Activated T-helper 2 cell treated with anti-CD3 and anti-CD28 coated beads, Interferon-gamma antibody, Interleukin-2, Interleukin-4, amounts not matched to agents 10 μg/mL and 5 μg/mL and 100 μg/mL, durations not matched to agents 14 hours and 24 hours and 36 hours (primary cell): Measurements from ENCODE around the gene CELF6. TPM values are rescaled to one million over a fixed set of nuclear protein-coding genes. Genes with fewer than 3 reads are reported as not detected.

ENCODE experiments used
- DNase-seq: peaks from one replicate; pipeline ENCODE4 v3.0.0; 2021; ENCODE audit warnings: low spot score
- H3K27ac Mint-ChIP-seq: one replicate; pipeline ENCODE4 v1.8.0; 2021; ENCODE audit warnings: mixed read lengths
- H3K27me3 Mint-ChIP-seq: one replicate; pipeline ENCODE4 v1.8.0; 2021; ENCODE audit warnings: low read depth, mixed read lengths
- H3K36me3 Mint-ChIP-seq: one replicate; pipeline ENCODE4 v1.8.0; 2021; ENCODE audit warnings: low read depth, mixed read lengths
- H3K4me1 Mint-ChIP-seq: one replicate; pipeline ENCODE4 v1.8.0; 2021; ENCODE audit warnings: low read depth, mixed read lengths
- H3K4me3 Mint-ChIP-seq: one replicate; pipeline ENCODE4 v1.8.0; 2021; ENCODE audit warnings: low read depth, mild to moderate bottlenecking, moderate library complexity, mixed read lengths
- H3K9me3 Mint-ChIP-seq: one replicate; pipeline ENCODE4 v1.8.0; 2021; ENCODE audit warnings: mixed read lengths
- intact Hi-C: fragments of 100-400 bp; cut with micrococcal nuclease; formaldehyde crosslinking; loops from one replicate; pipeline ENCODE4 v1.15.1; 2023
- total RNA-seq: library from RNA; stranded (reverse); gene quantifications from 2 replicates; pipeline ENCODE4 v1.2.3, GENCODE V29; 2022

Gene CELF6
- total RNA-seq = 0.16 and 0.30 TPM in 2 replicates

DNA sequence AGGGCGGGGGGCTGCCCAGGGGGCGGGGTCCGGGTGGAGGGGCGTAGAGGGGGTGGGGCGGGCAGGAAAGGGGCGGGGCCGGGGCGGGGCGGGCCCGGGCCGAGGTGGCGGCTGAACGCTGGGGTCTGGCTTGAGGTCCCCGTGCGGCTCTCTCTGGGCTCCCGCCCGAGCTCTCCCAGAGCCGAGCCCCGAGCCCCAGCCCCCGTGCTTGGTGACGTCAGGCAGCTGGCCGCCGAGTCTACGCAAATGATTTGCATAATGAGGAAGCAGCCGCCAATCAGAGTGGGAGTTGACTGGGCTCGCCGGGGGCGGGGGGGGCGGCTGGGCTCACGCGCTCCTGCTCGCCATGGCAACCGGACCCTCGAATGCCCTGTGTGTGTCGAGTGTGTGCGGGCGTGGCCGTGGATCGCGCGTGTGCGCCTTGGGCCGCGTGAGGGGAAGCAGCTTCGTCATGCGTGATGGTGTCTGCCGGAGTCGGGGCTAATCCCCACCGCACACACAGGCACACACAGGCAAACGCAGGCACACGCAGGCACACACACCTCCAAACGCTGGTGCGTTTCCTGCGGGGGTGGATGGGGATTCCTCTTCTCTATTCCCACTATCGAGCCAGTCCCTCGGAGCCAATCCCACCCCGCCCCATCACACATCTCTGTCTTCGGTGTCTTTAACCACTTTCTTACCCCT lies at the start of gene CELF6:
Gene CELF6, minus strand, starts transcription at position 173 of the 687 bp plus-strand sequence. CDS start 283 bp downstream, outside the sequence.
- peaks cover 9% of the 10 kb centered on the region for H3K9me3 Mint-ChIP-seq
- peaks cover 19% of the 10 kb centered on the region for H3K27me3 Mint-ChIP-seq
- peak within 1 kb of the TSS; percentile 73 for H3K4me3 Mint-ChIP-seq
- H3K27ac Mint-ChIP-seq = no peak within 1 kb of the TSS
- H3K4me1 Mint-ChIP-seq = peaks cover 16% of the 10 kb centered on the region
- intact Hi-C loops = loop anchor here (10.0 kb wide), 2 partner anchors 275 to 355 kb away; no protein-coding TSS in a partner anchor
- H3K36me3 Mint-ChIP-seq = peaks cover 7% of the 10 kb centered on the region
- peak; percentile 73 for DNase-seq

- H3K4me1 Mint-ChIP-seq = peaks cover 27% of the 10 kb centered on the region
- H3K4me3 Mint-ChIP-seq = no peak overlapping the region
- no peak overlapping the region for H3K27ac Mint-ChIP-seq
- no peak for DNase-seq
- H3K9me3 Mint-ChIP-seq = no peaks in the 10 kb centered on the region
- H3K27me3 Mint-ChIP-seq = no peaks in the 10 kb centered on the region
- H3K36me3 Mint-ChIP-seq = peaks cover 29% of the 10 kb centered on the region
- intact Hi-C loops = no loop called here
Observed at GRCh38 chr15:72368899-72369298, 48.9 kb upstream of the CELF6 start.

DNA sequence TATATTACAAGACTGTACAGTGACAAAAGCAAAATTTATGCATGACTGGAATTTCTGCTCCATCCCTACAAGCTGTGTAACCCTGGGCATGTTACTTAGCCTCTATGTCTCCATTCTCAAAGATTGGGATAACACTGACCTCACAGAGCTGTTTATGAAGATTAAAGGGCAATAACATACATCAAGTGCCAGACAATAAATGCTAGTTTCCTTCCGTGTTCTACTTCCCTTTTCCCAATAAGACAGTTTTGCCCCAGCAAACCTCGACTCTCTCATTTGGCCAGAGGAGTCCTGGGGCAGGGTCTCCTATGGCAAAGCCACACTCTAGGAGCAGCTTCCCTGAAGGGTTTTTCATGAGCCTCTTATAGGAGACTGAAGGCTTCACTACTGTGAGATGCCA lies 48.4 kb upstream of the CELF6 start:
- Mint-ChIP-seq H3K4me1 (peaks cover 26% of the 10 kb centered on the region), H3K9me3 (no peaks in the 10 kb centered on the region), H3K27ac (no peak overlapping the region), H3K4me3 (no peak overlapping the region), H3K27me3 (no peaks in the 10 kb centered on the region), H3K36me3 (peaks cover 29% of the 10 kb centered on the region)
- DNase-seq = no peak
- intact Hi-C loops = no loop called here

- H3K4me1 Mint-ChIP-seq = peaks cover 24% of the 10 kb centered on the region
- intact Hi-C loops = no loop called here
- H3K27ac Mint-ChIP-seq = peak overlapping the region; percentile 36
- H3K27me3 Mint-ChIP-seq = no peaks in the 10 kb centered on the region
- peaks cover 29% of the 10 kb centered on the region for H3K36me3 Mint-ChIP-seq
- H3K9me3 Mint-ChIP-seq = no peaks in the 10 kb centered on the region
- DNase-seq = peak; percentile 23
- H3K4me3 Mint-ChIP-seq = no peak overlapping the region
Observed at GRCh38 chr15:72365844-72366243, 45.9 kb upstream of the CELF6 start.

DNA sequence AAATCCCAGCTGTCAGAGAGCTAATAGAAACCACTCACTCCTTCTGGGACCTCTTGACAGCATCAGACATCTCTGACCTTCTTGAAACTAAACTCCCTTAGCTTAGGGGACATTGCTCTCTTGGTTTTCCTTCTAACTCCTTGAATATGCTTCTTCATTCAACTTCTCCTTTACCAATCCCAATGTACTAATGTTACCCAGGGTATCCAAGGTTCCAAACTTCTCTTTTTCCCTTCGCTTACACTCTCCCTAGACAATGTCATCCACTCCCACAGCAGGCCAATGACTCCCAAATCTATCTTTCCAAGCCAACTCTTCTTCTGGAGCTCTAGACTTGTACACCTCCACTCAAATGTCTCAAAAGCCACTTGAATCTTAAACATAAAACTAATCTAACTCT lies 41.2 kb upstream of the CELF6 start:
- H3K27ac Mint-ChIP-seq = no peak overlapping the region
- H3K4me1 Mint-ChIP-seq = peaks cover 15% of the 10 kb centered on the region
- H3K9me3 Mint-ChIP-seq = no peaks in the 10 kb centered on the region
- DNase-seq = no peak
- no peaks in the 10 kb centered on the region for H3K27me3 Mint-ChIP-seq
- peaks cover 6% of the 10 kb centered on the region for H3K36me3 Mint-ChIP-seq
- intact Hi-C loops = no loop called here
- H3K4me3 Mint-ChIP-seq = no peak overlapping the region

DNA sequence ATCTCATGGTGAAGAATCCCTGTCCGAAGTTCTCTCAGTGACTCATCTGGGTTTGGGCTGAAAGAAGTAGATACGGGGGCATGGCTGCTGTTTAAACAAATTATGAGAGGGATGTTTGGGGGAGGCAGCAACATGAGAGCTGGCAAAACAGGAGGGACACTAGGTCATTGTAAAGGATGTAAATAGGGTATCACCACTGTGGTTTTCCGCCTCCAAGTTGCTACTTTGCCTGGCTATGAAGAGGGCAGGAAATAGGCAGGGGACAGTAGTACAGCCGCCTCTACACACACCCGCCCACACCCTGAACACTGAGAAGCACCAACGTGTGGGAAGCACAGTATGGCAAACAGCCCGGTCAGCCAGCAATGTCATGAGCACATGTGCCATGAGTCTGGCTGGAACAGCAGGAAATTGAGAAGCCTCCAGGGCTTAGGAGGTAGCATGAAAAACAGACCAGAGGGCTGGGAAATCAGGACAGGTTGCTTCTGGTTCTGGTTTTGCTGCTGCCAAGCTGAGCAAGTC lies 38.8 kb upstream of the CELF6 start:
- peaks cover 6% of the 10 kb centered on the region for H3K4me1 Mint-ChIP-seq
- peaks cover 6% of the 10 kb centered on the region for H3K36me3 Mint-ChIP-seq
- intact Hi-C loops = no loop called here
- no peaks in the 10 kb centered on the region for H3K9me3 Mint-ChIP-seq
- H3K27ac Mint-ChIP-seq = no peak overlapping the region
- no peak overlapping the region for H3K4me3 Mint-ChIP-seq
- no peak for DNase-seq
- H3K27me3 Mint-ChIP-seq = no peaks in the 10 kb centered on the region

- Mint-ChIP-seq H3K4me3 (no peak overlapping the region), H3K27me3 (no peaks in the 10 kb centered on the region), H3K36me3 (peaks cover 10% of the 10 kb centered on the region), H3K4me1 (peaks cover 6% of the 10 kb centered on the region), H3K9me3 (no peaks in the 10 kb centered on the region), H3K27ac (no peak overlapping the region)
- intact Hi-C loops = no loop called here
- no peak for DNase-seq
Observed at GRCh38 chr15:72358121-72358520, 38.2 kb upstream of the CELF6 start.

GRCh38 chr15:72354496-72354895 lies 34.5 kb upstream of the CELF6 start:
- Mint-ChIP-seq H3K27ac (no peak overlapping the region), H3K9me3 (no peaks in the 10 kb centered on the region), H3K36me3 (peaks cover 25% of the 10 kb centered on the region), H3K4me3 (no peak overlapping the region), H3K4me1 (peaks cover 6% of the 10 kb centered on the region), H3K27me3 (no peaks in the 10 kb centered on the region)
- intact Hi-C loops = no loop called here
- DNase-seq = no peak

DNA sequence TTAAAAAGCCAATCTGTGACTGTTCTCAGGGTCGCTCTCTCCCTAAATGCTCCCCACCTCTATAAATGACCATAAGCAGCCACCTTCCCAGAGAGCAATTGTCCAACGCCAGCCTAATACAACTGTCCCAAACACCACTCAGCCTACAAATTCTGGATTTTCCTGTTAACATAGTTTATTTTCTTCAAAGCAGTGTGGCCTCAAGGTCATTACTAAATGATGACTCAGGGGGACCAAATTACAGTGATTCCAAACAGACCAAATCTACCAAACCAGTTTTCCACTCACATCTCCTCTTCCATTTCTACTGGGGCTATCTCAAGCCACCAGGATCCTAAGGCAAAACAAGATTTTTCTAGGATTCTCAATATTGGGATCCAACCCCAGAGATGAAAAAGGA lies 33.3 kb upstream of the CELF6 start:
- intact Hi-C loops = no loop called here
- no peak for DNase-seq
- H3K36me3 Mint-ChIP-seq = peaks cover 35% of the 10 kb centered on the region
- H3K4me3 Mint-ChIP-seq = no peak overlapping the region
- no peaks in the 10 kb centered on the region for H3K27me3 Mint-ChIP-seq
- H3K27ac Mint-ChIP-seq = no peak overlapping the region
- H3K4me1 Mint-ChIP-seq = peaks cover 4% of the 10 kb centered on the region
- H3K9me3 Mint-ChIP-seq = no peaks in the 10 kb centered on the region

DNA sequence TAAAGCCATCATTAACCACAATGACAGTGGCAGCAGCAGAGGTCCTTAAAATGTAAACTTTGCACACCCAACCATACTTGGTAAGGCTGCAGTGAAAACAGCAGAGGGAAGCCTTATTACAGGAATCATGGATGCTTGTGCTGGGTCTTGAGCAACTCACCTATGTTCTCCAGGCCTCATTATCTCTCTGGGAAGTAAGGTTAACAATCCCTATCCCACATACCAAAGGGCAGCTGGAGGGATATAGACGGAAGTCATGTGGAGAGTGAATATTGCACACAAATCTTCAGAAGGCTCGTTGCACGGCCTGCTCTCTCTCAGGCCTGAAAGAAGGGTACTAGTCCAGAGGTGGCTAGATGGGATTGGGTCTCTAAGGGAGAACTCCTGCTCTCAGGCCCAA lies 25.8 kb upstream of the CELF6 start:
- H3K9me3 Mint-ChIP-seq = no peaks in the 10 kb centered on the region
- H3K27ac Mint-ChIP-seq = no peak overlapping the region
- H3K27me3 Mint-ChIP-seq = no peaks in the 10 kb centered on the region
- H3K36me3 Mint-ChIP-seq = peaks cover 25% of the 10 kb centered on the region
- intact Hi-C loops = no loop called here
- no peak overlapping the region for H3K4me3 Mint-ChIP-seq
- no peak for DNase-seq
- peaks cover 2% of the 10 kb centered on the region for H3K4me1 Mint-ChIP-seq

GRCh38 chr15:72345280-72345679 lies 25.3 kb upstream of the CELF6 start:
- Mint-ChIP-seq H3K4me1 (peaks cover 2% of the 10 kb centered on the region), H3K27ac (no peak overlapping the region), H3K27me3 (no peaks in the 10 kb centered on the region), H3K4me3 (no peak overlapping the region), H3K36me3 (peaks cover 22% of the 10 kb centered on the region), H3K9me3 (no peaks in the 10 kb centered on the region)
- intact Hi-C loops = no loop called here
- no peak for DNase-seq

DNA sequence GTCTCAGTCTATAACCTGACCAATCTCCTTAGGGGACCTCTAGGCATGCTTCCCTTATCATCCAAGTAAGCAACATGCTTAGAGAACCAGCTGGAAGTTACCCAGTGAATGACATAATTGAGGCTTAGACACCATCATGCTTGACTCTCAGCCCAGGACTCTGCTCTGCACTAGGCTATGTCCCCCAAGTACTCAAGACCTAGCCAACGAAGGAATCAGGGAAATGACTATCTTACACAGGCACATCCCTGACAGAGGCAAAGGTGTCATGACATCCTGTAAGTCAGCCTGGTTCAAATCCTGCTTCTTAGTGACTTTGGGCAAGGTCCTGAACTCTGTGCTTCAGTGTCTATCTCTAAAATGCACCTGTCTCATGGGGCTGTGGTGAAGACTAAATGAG lies 24.6 kb upstream of the CELF6 start:
- intact Hi-C loops = no loop called here
- Mint-ChIP-seq H3K4me1 (peaks cover 2% of the 10 kb centered on the region), H3K27me3 (no peaks in the 10 kb centered on the region), H3K4me3 (no peak overlapping the region), H3K9me3 (no peaks in the 10 kb centered on the region), H3K27ac (no peak overlapping the region), H3K36me3 (peaks cover 21% of the 10 kb centered on the region)
- DNase-seq = no peak

- Mint-ChIP-seq H3K4me1 (no peaks in the 10 kb centered on the region), H3K27me3 (no peaks in the 10 kb centered on the region), H3K4me3 (no peak overlapping the region), H3K9me3 (no peaks in the 10 kb centered on the region), H3K27ac (no peak overlapping the region), H3K36me3 (peaks cover 10% of the 10 kb centered on the region)
- intact Hi-C loops = no loop called here
- no peak for DNase-seq
Observed at GRCh38 chr15:72342385-72342784, 22.4 kb upstream of the CELF6 start.
